HCT116 (cell line): ENCODE measurements around the gene TOX2. TPM values are rescaled to one million over a fixed set of nuclear protein-coding genes. Genes with fewer than 3 reads are reported as not detected.

Source experiments
- ATAC-seq: fragments of 200-7000 bp; cut with Tn5 transposase; 2 replicates; pipeline ENCODE4 v1.9.1; 2020; ENCODE audit warnings: mild to moderate bottlenecking, moderate library complexity
- BruUV-seq: library from RNA; stranded (reverse); fragments of 400-500 nt; replicated peaks from 2 replicates; lab custom pipeline; 2021; lab: Mats Ljungman, UMichigan
- CTCF ChIA-PET: fragments of 300-600 bp; sonication (Branson Sonifier 250); formaldehyde crosslinking; loops from one replicate; lab custom pipeline; 2021; ENCODE audit warnings: antibody characterized with exemption; lab: Charles Lee
- POLR2A ChIA-PET: fragments of 300-600, 350-600 bp; sonication (Branson Sonifier 250); formaldehyde crosslinking; loops from one replicate; lab custom pipeline; 2021; ENCODE audit warnings: antibody characterized with exemption; lab: Charles Lee
- RAD21 ChIA-PET, 2 experiments: fragments of 300-600 bp; sonication (Branson Sonifier 250); formaldehyde crosslinking; loops; one replicate each; lab custom pipeline; 2023; ENCODE audit warnings: low total read pairs in 2 of 2; ENCODE audit not compliant: uncharacterized antibody in 2 of 2, unreplicated experiment in 2 of 2, low non-redundant PET in 1 of 2; lab: Charles Lee
- DNase-seq: peaks from one replicate; pipeline ENCODE4 v3.0.0-alpha.2; 2010; ENCODE audit warnings: low read depth, low spot score
- H2AFZ ChIP-seq: fragments of 200-600 bp; shearing (Covaris generic), sonication (generic); 2 replicates; pipeline ENCODE4 v1.6.1; 2017; ENCODE audit warnings: low read depth, mixed run types, mixed read lengths, antibody characterized with exemption, low read length; ENCODE audit not compliant: poor library complexity, severe bottlenecking
- H3K27ac ChIP-seq: 2 replicates; pipeline ENCODE4 v1.5.1; 2012; ENCODE audit warnings: low read depth, low read length
- H3K27me3 ChIP-seq: fragments of 200-600 bp; sonication (generic); 2 replicates; pipeline ENCODE4 v1.6.1; 2016; ENCODE audit warnings: mixed run types, low read length, mixed read lengths; ENCODE audit not compliant: insufficient read depth
- H3K36me3 ChIP-seq, 2 experiments: fragments of 200-500 bp in 1 of 2; fragments of 200-600 bp in 1 of 2; sonication (Bioruptor generic) in 1 of 2; sonication (generic) in 1 of 2; 2 replicates each; pipeline versions ENCODE4 v1.5.1 to v1.6.1; 2014 to 2016; ENCODE audit warnings: low read length in 2 of 2, inconsistent platforms in 1 of 2, mixed read lengths in 1 of 2, mixed run types in 1 of 2; ENCODE audit not compliant: insufficient read depth in 2 of 2, control insufficient read depth in 1 of 2
- H3K4me1 ChIP-seq, 2 experiments: fragments of 200-600 bp in 1 of 2; sonication (generic) in 1 of 2; 2 replicates each; pipeline versions ENCODE4 v1.5.1 to v1.6.1; 2012 to 2017; ENCODE audit warnings: low read length in 2 of 2, inconsistent platforms in 1 of 2, mild to moderate bottlenecking in 1 of 2, mixed read lengths in 1 of 2, mixed run types in 1 of 2, moderate library complexity in 1 of 2; ENCODE audit not compliant: insufficient read depth in 2 of 2, control insufficient read depth in 1 of 2
- H3K4me2 ChIP-seq: fragments of 200-600 bp; sonication (generic); 2 replicates; pipeline ENCODE4 v1.6.1; 2017; ENCODE audit warnings: mixed run types, low read length, mixed read lengths
- H3K4me3 ChIP-seq, 2 experiments: fragments of 200-600 bp in 1 of 2; sonication (generic) in 1 of 2; replicated peaks in 1 of 2; 2 replicates each; pipeline ENCODE4 v1.5.1; 2011 to 2016; ENCODE audit warnings: low read length in 2 of 2, control low read depth in 1 of 2, low read depth in 1 of 2, mild to moderate bottlenecking in 1 of 2, mixed read lengths in 1 of 2, mixed run types in 1 of 2
- H3K79me2 ChIP-seq: fragments of 200-600 bp; sonication (generic); 2 replicates; pipeline ENCODE4 v1.6.1; 2017; ENCODE audit warnings: mild to moderate bottlenecking, mixed run types, low read length, moderate library complexity, mixed read lengths; ENCODE audit not compliant: insufficient read depth
- H3K9ac ChIP-seq: fragments of 200-600 bp; sonication (generic); 2 replicates; pipeline ENCODE4 v1.6.1; 2016; ENCODE audit warnings: low read length, mixed read lengths
- H3K9me2 ChIP-seq: fragments of 200-600 bp; sonication (generic), shearing (Covaris generic); 2 replicates; pipeline ENCODE4 v1.6.1; 2017; ENCODE audit warnings: mixed run types, mild to moderate bottlenecking, moderate library complexity; ENCODE audit not compliant: insufficient read depth
- H3K9me3 ChIP-seq, 2 experiments: fragments of 200-500 bp in 1 of 2; fragments of 200-600 bp in 1 of 2; sonication (Bioruptor generic) in 1 of 2; sonication (generic) in 1 of 2; 2 replicates each; pipeline ENCODE4 v1.6.1; 2014 to 2017; ENCODE audit warnings: low read length in 2 of 2, mixed read lengths in 2 of 2, inconsistent platforms in 1 of 2, low read depth in 1 of 2, mild to moderate bottlenecking in 1 of 2, mixed run types in 1 of 2, moderate library complexity in 1 of 2; ENCODE audit not compliant: control insufficient read depth in 1 of 2, insufficient read depth in 1 of 2
- H4K20me1 ChIP-seq: fragments of 200-600 bp; sonication (generic), shearing (Covaris generic); 2 replicates; pipeline ENCODE4 v1.6.1; 2017; ENCODE audit warnings: mixed run types, mild to moderate bottlenecking, moderate library complexity; ENCODE audit not compliant: insufficient read depth
- CEBPB ChIP-seq: IDR thresholded peaks from 2 replicates; pipeline ENCODE4 v1.6.1; 2012; ENCODE audit warnings: low read depth
- CTCF ChIP-seq, 3 experiments: fragments of 200-600 bp in 1 of 3; sonication (generic) in 1 of 3; IDR thresholded peaks in 2 of 3; conservative IDR thresholded peaks in 1 of 3; 2 replicates each; pipeline ENCODE4 v1.5.1; 2012 to 2017; ENCODE audit warnings: low read depth in 2 of 3, low read length in 2 of 3, antibody characterized with exemption in 1 of 3, borderline replicate concordance in 1 of 3, control low read depth in 1 of 3, mild to moderate bottlenecking in 1 of 3, mixed read lengths in 1 of 3, mixed run types in 1 of 3, moderate library complexity in 1 of 3; ENCODE audit not compliant: insufficient read depth in 1 of 3
- EGR1 ChIP-seq: IDR thresholded peaks from 2 replicates; pipeline ENCODE4 v1.6.1; 2012; ENCODE audit warnings: low read depth
- ELF1 ChIP-seq: IDR thresholded peaks from 2 replicates; pipeline ENCODE4 v1.6.1; 2012; ENCODE audit warnings: low read depth, borderline replicate concordance
- EZH2 ChIP-seq: fragments of 200-600 bp; sonication (generic); IDR thresholded peaks from 2 replicates; pipeline ENCODE4 v1.6.1; 2017; ENCODE audit warnings: antibody characterized with exemption, mixed run types
- FOSL1 ChIP-seq: IDR thresholded peaks from 2 replicates; pipeline ENCODE4 v1.6.1; 2012; ENCODE audit warnings: low read depth
- JUND ChIP-seq: IDR thresholded peaks from 2 replicates; pipeline ENCODE4 v1.6.1; 2012
- MAX ChIP-seq: IDR thresholded peaks from 2 replicates; pipeline ENCODE4 v1.6.1; 2012
- POLR2A ChIP-seq: IDR thresholded peaks from 2 replicates; pipeline ENCODE4 v1.7.0; 2011; ENCODE audit warnings: borderline replicate concordance; ENCODE audit not compliant: insufficient read depth, insufficient read length; ENCODE audit errors: extremely low read depth
- POLR2AphosphoS5 ChIP-seq: IDR thresholded peaks from 2 replicates; pipeline ENCODE4 v1.6.1; 2011; ENCODE audit warnings: mild to moderate bottlenecking, low read depth, low read length, moderate library complexity
- SIN3A ChIP-seq: IDR thresholded peaks from 2 replicates; pipeline ENCODE4 v1.6.1; 2012; ENCODE audit warnings: low read depth
- SP1 ChIP-seq: IDR thresholded peaks from 2 replicates; pipeline ENCODE4 v1.6.1; 2012; ENCODE audit warnings: low read depth
- YY1 ChIP-seq: IDR thresholded peaks from 2 replicates; pipeline ENCODE4 v1.6.1; 2011; ENCODE audit warnings: low read length, low read depth, moderate library complexity, mild to moderate bottlenecking; ENCODE audit not compliant: insufficient replicate concordance; ENCODE audit errors: extremely low read depth
- ZBTB33 ChIP-seq: IDR thresholded peaks from 2 replicates; pipeline ENCODE4 v1.6.1; 2011; ENCODE audit warnings: mild to moderate bottlenecking, low read length, moderate library complexity; ENCODE audit not compliant: insufficient replicate concordance; ENCODE audit errors: extremely low read depth
- intact Hi-C: fragments of 100-400 bp; cut with micrococcal nuclease; formaldehyde crosslinking; loops from 2 replicates; pipeline ENCODE4 v1.10.0; 2022
- total RNA-seq: library from RNA; stranded (reverse); gene quantifications from one replicate; pipeline ENCODE4 v1.2.1, GENCODE V29; 2021; ENCODE audit not compliant: unreplicated experiment
- TF ChIP-seq, protein P1 (sequence below): IDR thresholded peaks from 2 replicates; pipeline ENCODE4 v1.6.1; 2012

The TOX2 gene
- total RNA-seq, 1 experiment from 2014 or later, result 39.6 TPM

GRCh38 chr20:43934833-43935232, 20.2 kb downstream of the TOX2 start:
- ChIA-PET CTCF (no interaction called here), RAD21 (no interaction called here), POLR2A (interaction anchor here (1.5 kb wide), 1 partner anchor 41 kb away, joined by 3 read pairs; no protein-coding TSS in a partner anchor)
- no peak overlapping the region for H3K27ac ChIP-seq
- H3K4me3 ChIP-seq, result no peak overlapping the region
- H3K36me3 ChIP-seq, result no peaks in the 10 kb centered on the region
- intact Hi-C loops, result no loop called here
- no peak for ATAC-seq
- peaks cover 23 to 32% of the 10 kb centered on the region in 2 experiments for H3K4me1 ChIP-seq
- no peaks in the 10 kb centered on the region for H3K9me2 ChIP-seq
- no peak overlapping the region for H3K9ac ChIP-seq
- H2AFZ ChIP-seq, result no peak overlapping the region
- H3K27me3 ChIP-seq, result no peaks in the 10 kb centered on the region
- H3K79me2 ChIP-seq, result peaks cover 18% of the 10 kb centered on the region
- no peaks in the 10 kb centered on the region for H4K20me1 ChIP-seq
- BruUV-seq, result no TSS peak
- no peak overlapping the region for H3K4me2 ChIP-seq
- no peak for DNase-seq
- H3K9me3 ChIP-seq, result no peaks in the 10 kb centered on the region
- TF ChIP-seq ZBTB33, result no peak
- no peak for TF ChIP-seq YY1
- TF ChIP-seq, protein P1, sequence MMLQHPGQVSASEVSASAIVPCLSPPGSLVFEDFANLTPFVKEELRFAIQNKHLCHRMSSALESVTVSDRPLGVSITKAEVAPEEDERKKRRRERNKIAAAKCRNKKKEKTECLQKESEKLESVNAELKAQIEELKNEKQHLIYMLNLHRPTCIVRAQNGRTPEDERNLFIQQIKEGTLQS, result no peak
- no peak for TF ChIP-seq SIN3A

DNA sequence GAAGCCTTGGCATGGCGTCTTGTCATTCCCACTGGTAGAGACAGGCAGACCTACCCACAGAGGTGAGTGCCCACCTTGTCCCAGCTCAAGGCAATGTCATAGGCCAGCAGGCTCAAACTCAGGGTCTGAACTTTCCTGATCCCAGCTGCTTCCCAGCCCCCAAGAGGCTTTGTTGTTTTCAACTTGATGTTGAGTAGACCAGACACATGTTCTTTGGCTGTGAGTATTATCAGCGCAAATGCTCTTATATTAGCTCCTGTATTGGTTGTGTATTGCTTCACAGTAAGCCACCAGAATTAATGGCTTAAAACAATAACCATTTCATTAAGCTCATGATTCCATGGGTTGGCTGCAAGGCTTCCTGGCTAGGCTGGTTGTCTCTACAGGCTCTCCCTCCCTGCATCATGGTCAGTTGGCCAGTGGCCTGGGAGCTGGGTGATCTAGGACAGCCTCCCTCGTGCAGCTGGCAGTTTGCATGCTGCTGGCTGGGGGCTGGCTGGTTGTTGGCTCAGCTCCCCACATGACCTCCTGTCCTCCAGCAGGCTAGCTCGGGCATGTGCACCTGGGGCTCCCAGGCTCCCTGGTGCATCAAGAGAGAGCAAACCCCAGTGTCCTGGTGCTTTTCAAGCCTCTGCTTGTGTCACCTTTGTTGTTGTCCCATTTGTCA, 21.6 kb downstream of the TOX2 start:
- H3K27ac ChIP-seq, result no peak overlapping the region
- ChIA-PET CTCF (interaction anchor here (1.2 kb wide), 1 partner anchor 186 kb away, joined by 3 read pairs; no protein-coding TSS in a partner anchor), RAD21 (no interaction called here), POLR2A (interaction anchor here (0.9 to 1.5 kb wide), 2 partner anchors 12 to 39 kb away, joined by 3 to 4 read pairs; no protein-coding TSS in a partner anchor)
- H4K20me1 ChIP-seq, result no peaks in the 10 kb centered on the region
- no peak overlapping the region for H3K4me3 ChIP-seq
- peaks cover 13% of the 10 kb centered on the region; the same call in 1 of the 2 replicates for H3K79me2 ChIP-seq
- H3K4me1 ChIP-seq, result peaks cover 36 to 46% of the 10 kb centered on the region in 2 experiments
- no peaks in the 10 kb centered on the region for H3K9me2 ChIP-seq
- H3K4me2 ChIP-seq, result no peak overlapping the region
- no peak overlapping the region for H3K9ac ChIP-seq
- H2AFZ ChIP-seq, result no peak overlapping the region
- ATAC-seq, result no peak
- H3K9me3 ChIP-seq, result no peaks in the 10 kb centered on the region
- intact Hi-C loops, result no loop called here
- no TSS peak for BruUV-seq
- no peaks in the 10 kb centered on the region for H3K27me3 ChIP-seq
- DNase-seq, result no peak
- no peaks in the 10 kb centered on the region for H3K36me3 ChIP-seq
- TF ChIP-seq, protein P1, result no peak
- no peak for TF ChIP-seq EGR1
- no peak for TF ChIP-seq POLR2AphosphoS5
- no peak for TF ChIP-seq ELF1
- TF ChIP-seq JUND, result no peak
- no peak for TF ChIP-seq YY1
- TF ChIP-seq CTCF (IDR thresholded peaks at IDR 0.05 in 2 of 3, conservative IDR thresholded peaks at IDR 0.05 in 1 of 3; ENCODE audit: borderline replicate concordance in 1 of 3, insufficient read depth in 1 of 3, low read depth in 2 of 3, low read length in 2 of 3), result no peak
- TF ChIP-seq POLR2A, result no peak
- no peak for TF ChIP-seq FOSL1
- TF ChIP-seq EZH2, result no peak
- TF ChIP-seq MAX, result no peak
- TF ChIP-seq CEBPB, result no peak
- no peak for TF ChIP-seq SP1
- TF ChIP-seq SIN3A, result no peak
